HL-60 (cell line): ENCODE data around the gene SMAP2.
"Not testable (repeated sequence)": the region's sequence is repeated elsewhere in the genome, so short reads cannot be mapped to it uniquely, and the experiment has no call there.

ENCODE experiments used
- DNase-seq, 2 experiments: peaks; one replicate each; pipeline ENCODE4 v3.0.0-alpha.2; 2010 to 2020; ENCODE audit warnings: low read depth in 1 of 2, low spot score in 1 of 2
- H3K27ac ChIP-seq: fragments of 250-450 bp; sonication (Bioruptor Pico); replicated peaks from 2 replicates; pipeline ENCODE4 v1.5.1; 2020; ENCODE audit warnings: mild to moderate bottlenecking, moderate library complexity
- H3K27me3 ChIP-seq: fragments of 250-450 bp; sonication (Bioruptor Pico); 2 replicates; pipeline ENCODE4 v1.5.1; 2021; ENCODE audit warnings: mild to moderate bottlenecking, moderate library complexity; ENCODE audit not compliant: insufficient read depth, poor library complexity, severe bottlenecking
- H3K4me3 ChIP-seq: replicated peaks from 2 replicates; pipeline ENCODE4 v1.5.1; 2011; ENCODE audit warnings: mild to moderate bottlenecking, control low read depth, low read length; ENCODE audit not compliant: insufficient read depth
- GABPA ChIP-seq: IDR thresholded peaks from 2 replicates; pipeline ENCODE4 v1.6.1; 2012; ENCODE audit warnings: low read depth
- POLR2AphosphoS5 ChIP-seq: IDR thresholded peaks from 2 replicates; pipeline ENCODE4 v1.6.1; 2012; ENCODE audit warnings: low read depth
- SPI1 ChIP-seq: IDR thresholded peaks from 2 replicates; pipeline ENCODE4 v1.6.1; 2012; ENCODE audit warnings: low read depth, mild to moderate bottlenecking, borderline replicate concordance
- long read RNA-seq: library from polyadenylated mRNA; unstranded; transcript quantifications from one replicate; pipeline ENCODE4 v2.0.0, GENCODE V29; 2020
- TF ChIP-seq, protein P1 (sequence below): IDR thresholded peaks from 2 replicates; pipeline ENCODE4 v1.6.1; 2012; ENCODE audit warnings: low read depth; ENCODE audit not compliant: insufficient replicate concordance
- TF ChIP-seq, protein P2 (sequence below): IDR thresholded peaks from one replicate; pipeline ENCODE4 v1.5.1; 2011; ENCODE audit warnings: low read length, control low read depth, inconsistent platforms; ENCODE audit not compliant: insufficient read depth

SMAP2 gene
- long read RNA-seq, transcript SMAP2-201 (10 exons, 2,473 nt): major isoform, 7 of 22 reads
- long read RNA-seq, partial matches to known transcripts: 8 of 22 reads
- long read RNA-seq, other reads (novel, unspliced or antisense): 3 of 22 reads

DNA sequence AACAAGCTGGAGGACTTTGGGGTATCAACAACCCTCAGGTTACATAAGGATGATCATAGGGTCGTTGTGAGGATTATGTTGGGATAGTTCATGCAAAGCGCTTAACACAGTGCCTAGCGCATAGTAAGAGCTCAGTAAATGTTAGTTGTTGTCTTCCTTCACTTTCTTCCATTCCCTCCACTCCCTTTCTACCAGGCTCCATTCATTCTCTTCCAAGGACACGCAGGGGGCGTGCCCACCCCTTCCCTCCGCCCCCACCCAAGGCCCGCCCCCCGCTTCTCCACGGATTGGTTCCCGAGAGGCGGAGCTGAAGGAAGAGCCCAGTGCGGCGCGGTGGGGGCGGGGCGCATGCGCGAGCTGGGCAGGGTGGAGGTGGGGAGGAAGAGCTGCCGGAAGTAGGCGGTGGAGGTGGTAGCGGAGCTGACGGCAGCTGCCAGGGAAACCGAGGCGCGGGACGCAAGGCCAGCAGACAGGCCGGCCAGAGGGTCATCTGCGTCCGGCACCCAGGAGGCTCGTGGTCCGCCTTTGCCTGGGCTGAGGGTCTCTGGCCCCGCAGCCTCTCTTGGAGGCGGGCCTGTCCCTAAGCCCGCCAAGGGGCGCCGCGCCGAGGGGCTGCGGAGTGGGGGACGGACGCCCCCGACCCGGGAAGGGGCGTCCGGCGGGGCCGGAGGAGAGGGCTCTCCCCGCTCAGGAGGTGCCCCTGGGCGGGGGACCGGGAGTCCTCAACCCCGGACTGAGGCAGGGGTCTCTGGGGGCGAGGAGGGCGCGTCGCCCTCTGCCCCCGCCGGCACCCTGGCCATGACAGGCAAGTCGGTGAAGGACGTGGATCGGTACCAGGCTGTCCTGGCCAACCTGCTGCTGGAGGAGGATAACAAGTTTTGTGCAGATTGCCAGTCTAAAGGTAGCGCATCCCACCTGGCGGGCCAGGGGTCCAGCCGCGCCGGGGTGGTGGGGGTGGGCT lies at the start of gene SMAP2:
SMAP2 (plus strand) TSS at position 405 of the 961 bp plus-strand sequence; CDS start at position 799, 394 bp downstream.
- peak within 1 kb of the TSS; percentile 99 for H3K4me3 ChIP-seq
- peak within 1 kb of the TSS; percentile 88 for H3K27ac ChIP-seq
- H3K27me3 ChIP-seq: no peaks in the 10 kb centered on the region
- TF ChIP-seq, protein P1, sequence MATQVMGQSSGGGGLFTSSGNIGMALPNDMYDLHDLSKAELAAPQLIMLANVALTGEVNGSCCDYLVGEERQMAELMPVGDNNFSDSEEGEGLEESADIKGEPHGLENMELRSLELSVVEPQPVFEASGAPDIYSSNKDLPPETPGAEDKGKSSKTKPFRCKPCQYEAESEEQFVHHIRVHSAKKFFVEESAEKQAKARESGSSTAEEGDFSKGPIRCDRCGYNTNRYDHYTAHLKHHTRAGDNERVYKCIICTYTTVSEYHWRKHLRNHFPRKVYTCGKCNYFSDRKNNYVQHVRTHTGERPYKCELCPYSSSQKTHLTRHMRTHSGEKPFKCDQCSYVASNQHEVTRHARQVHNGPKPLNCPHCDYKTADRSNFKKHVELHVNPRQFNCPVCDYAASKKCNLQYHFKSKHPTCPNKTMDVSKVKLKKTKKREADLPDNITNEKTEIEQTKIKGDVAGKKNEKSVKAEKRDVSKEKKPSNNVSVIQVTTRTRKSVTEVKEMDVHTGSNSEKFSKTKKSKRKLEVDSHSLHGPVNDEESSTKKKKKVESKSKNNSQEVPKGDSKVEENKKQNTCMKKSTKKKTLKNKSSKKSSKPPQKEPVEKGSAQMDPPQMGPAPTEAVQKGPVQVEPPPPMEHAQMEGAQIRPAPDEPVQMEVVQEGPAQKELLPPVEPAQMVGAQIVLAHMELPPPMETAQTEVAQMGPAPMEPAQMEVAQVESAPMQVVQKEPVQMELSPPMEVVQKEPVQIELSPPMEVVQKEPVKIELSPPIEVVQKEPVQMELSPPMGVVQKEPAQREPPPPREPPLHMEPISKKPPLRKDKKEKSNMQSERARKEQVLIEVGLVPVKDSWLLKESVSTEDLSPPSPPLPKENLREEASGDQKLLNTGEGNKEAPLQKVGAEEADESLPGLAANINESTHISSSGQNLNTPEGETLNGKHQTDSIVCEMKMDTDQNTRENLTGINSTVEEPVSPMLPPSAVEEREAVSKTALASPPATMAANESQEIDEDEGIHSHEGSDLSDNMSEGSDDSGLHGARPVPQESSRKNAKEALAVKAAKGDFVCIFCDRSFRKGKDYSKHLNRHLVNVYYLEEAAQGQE: no peak
- TF ChIP-seq SPI1 (peak; percentile 35; the same call in 1 of the 2 replicates), POLR2AphosphoS5 (peak; percentile 66; the same call in 1 of the 2 replicates), GABPA (no peak)
- TF ChIP-seq, protein P2, sequence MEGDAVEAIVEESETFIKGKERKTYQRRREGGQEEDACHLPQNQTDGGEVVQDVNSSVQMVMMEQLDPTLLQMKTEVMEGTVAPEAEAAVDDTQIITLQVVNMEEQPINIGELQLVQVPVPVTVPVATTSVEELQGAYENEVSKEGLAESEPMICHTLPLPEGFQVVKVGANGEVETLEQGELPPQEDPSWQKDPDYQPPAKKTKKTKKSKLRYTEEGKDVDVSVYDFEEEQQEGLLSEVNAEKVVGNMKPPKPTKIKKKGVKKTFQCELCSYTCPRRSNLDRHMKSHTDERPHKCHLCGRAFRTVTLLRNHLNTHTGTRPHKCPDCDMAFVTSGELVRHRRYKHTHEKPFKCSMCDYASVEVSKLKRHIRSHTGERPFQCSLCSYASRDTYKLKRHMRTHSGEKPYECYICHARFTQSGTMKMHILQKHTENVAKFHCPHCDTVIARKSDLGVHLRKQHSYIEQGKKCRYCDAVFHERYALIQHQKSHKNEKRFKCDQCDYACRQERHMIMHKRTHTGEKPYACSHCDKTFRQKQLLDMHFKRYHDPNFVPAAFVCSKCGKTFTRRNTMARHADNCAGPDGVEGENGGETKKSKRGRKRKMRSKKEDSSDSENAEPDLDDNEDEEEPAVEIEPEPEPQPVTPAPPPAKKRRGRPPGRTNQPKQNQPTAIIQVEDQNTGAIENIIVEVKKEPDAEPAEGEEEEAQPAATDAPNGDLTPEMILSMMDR: no peak
- peak; percentile 94 to 96 for DNase-seq

DNA sequence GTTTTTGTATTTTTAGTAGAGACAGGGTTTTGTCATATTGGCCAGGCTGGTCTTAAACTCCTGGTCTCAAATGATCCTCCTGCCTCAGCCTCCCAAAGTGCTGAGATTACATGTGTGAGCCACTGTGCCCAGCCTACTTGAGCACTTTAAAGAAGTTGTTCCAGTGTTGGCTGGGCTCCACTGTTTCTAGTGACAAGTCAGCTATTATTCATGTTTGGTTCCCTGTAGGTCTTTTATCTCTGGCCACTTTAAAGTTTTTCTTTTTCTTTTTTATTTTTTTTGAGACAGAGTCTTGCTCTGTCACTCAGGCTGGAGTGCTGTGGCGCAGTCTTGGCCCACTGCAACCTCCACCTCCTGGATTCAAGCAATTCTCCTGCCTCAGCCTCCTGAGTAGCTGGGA lies 42.1 kb upstream of the SMAP2 start:
- H3K27me3 ChIP-seq, H3K27ac ChIP-seq, DNase-seq, H3K4me3 ChIP-seq: not testable (repeated sequence)

DNA sequence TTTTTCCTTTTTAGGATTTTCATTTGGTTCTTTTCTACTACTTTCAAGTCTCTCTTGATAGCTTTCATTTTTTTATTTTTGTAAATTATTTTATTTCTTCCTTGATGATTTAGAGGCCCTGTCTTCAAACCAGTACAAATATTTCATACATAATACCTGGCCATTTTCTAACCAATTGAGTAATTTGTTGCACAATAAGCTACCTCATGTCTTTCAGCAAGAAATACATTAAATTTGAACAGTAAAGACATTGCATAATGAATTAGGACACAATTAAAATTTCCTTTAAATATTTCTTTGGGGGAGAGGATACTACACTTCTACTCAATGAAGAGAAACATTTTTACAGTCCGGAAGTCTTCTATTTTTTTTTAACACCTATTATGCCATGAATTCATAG lies 40.8 kb upstream of the SMAP2 start:
- H3K27ac ChIP-seq: no peak overlapping the region
- no peak overlapping the region for H3K4me3 ChIP-seq
- no peak for DNase-seq
- TF ChIP-seq GABPA (no peak), POLR2AphosphoS5 (no peak), SPI1 (no peak)
- TF ChIP-seq, protein P1: no peak
- TF ChIP-seq, protein P2: no peak
- H3K27me3 ChIP-seq: no peaks in the 10 kb centered on the region

DNA sequence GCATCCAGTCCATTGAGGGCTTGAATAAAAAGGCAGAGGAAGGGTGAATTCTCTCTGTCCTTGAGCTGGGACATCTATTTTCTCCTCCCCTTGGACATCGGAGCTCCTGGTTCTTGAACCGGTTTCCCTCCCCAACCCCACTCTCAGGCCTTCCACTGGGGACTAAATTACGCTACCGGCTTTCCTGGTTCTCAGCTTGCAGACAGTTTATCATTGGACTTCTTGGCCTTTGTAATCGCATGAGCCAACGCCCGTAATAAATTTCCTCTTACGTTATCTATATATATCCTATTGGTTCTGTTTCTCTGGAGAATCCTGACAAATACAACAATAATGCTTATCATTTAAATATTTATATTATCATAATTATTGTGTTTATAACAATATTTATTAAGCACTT lies 36.1 kb upstream of the SMAP2 start:
- TF ChIP-seq SPI1 (no peak), GABPA (no peak), POLR2AphosphoS5 (no peak)
- TF ChIP-seq, protein P2: no peak
- TF ChIP-seq, protein P1: no peak
- H3K27ac ChIP-seq: no peak overlapping the region
- no peak overlapping the region for H3K4me3 ChIP-seq
- H3K27me3 ChIP-seq: no peaks in the 10 kb centered on the region
- DNase-seq: no peak
